Measurements from ENCODE around the gene NEURL3. TPM values are rescaled to one million over a fixed set of nuclear protein-coding genes. Genes with fewer than 3 reads are reported as not detected.

Gene NEURL3
- total and polyA plus RNA-seq, 2 donors from 2014 or later: 3.2 to 11.1 TPM

- no peak overlapping the region for H3K4me3 ChIP-seq (ENCODE audit: low read length in 3 of 3)
- DNase-seq (no peak), FAIRE-seq (no peak)
- no peaks in the 10 kb centered on the region for H3K36me3 ChIP-seq (ENCODE audit: control insufficient read depth in 2 of 3, insufficient read depth in 3 of 3, low read length in 3 of 3)
- peaks cover 0 to 3% (median 2%) of the 10 kb centered on the region in 3 donors for H3K9me3 ChIP-seq (ENCODE audit: control insufficient read depth in 2 of 3, insufficient read depth in 1 of 3, low read length in 3 of 3)
- peaks cover 0 to 13% (median 3%) of the 10 kb centered on the region in 3 donors for H3K4me1 ChIP-seq (ENCODE audit: control insufficient read depth in 2 of 3, insufficient read depth in 2 of 3, low read depth in 1 of 3, low read length in 3 of 3)
- H3K9ac ChIP-seq (ENCODE audit: low read length in 3 of 3): no peak overlapping the region
- TF ChIP-seq CTCF (IDR thresholded peaks at IDR 0.05; ENCODE audit: borderline replicate concordance, extremely low read depth, insufficient read depth): no peak
- intact Hi-C loops (cut with DNase I): no loop called here
- H3K27ac ChIP-seq (ENCODE audit: low read depth in 2 of 2, low read length in 2 of 2): no peak overlapping the region
- H3K27me3 ChIP-seq (ENCODE audit: control insufficient read depth, insufficient read depth, low read length): no peaks in the 10 kb centered on the region
Measured at GRCh38 chr2:96512341-96512740, 7.2 kb upstream of the NEURL3 start.

- H3K27ac ChIP-seq (ENCODE audit: low read depth in 2 of 2, low read length in 2 of 2): no peak overlapping the region
- H3K9me3 ChIP-seq (ENCODE audit: control insufficient read depth in 2 of 3, insufficient read depth in 1 of 3, low read length in 3 of 3): no peaks in the 10 kb centered on the region
- FAIRE-seq: no peak
- H3K9ac ChIP-seq (ENCODE audit: low read length in 3 of 3): no peak overlapping the region
- no peak for DNase-seq
- H3K4me1 ChIP-seq (ENCODE audit: control insufficient read depth in 2 of 3, insufficient read depth in 2 of 3, low read depth in 1 of 3, low read length in 3 of 3): peaks cover 2 to 16% (median 3%) of the 10 kb centered on the region in 3 donors
- no peaks in the 10 kb centered on the region for H3K36me3 ChIP-seq (ENCODE audit: control insufficient read depth in 2 of 3, insufficient read depth in 3 of 3, low read length in 3 of 3)
- H3K4me3 ChIP-seq (ENCODE audit: low read length in 3 of 3): no peak overlapping the region
- intact Hi-C loops (cut with DNase I): no loop called here
- no peaks in the 10 kb centered on the region for H3K27me3 ChIP-seq (ENCODE audit: control insufficient read depth, insufficient read depth, low read length)
- TF ChIP-seq CTCF (IDR thresholded peaks at IDR 0.05; ENCODE audit: borderline replicate concordance, extremely low read depth, insufficient read depth): no peak
Measured at GRCh38 chr2:96511851-96512250, 6.7 kb upstream of the NEURL3 start.

DNA sequence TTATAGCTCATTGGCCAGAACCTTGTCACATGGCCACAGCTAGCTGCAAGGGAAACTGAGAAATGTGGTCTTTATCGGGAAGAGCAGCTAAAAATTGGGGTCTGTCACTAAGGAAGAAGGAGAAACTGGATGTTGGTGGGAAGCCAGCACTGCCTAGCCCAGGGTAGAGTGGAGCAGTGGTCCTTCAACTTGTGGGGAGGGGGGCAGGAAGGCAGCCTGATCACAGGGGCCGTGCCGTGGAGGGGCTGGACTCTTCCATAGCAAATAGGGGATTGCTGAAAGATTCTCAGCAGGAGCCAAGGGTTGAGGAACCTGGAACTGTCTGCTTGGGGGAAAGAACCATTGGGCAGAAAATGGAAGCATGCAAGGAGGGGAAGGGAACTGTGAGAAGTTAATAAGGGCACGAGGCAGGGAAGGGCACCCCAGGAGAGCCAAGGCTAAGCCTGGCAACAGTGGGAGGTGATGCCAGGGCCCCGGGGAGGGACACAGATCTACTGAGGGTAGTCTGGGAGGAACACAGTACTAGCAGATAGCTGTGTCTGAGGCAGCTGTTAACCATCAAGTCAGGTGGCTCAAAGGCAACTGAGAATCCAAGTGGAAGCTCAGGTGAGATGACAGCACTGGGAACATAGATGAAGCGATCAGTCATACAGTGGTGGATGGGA is 5.9 kb upstream of the NEURL3 start:
- H3K9me3 ChIP-seq (ENCODE audit: control insufficient read depth in 2 of 3, insufficient read depth in 1 of 3, low read length in 3 of 3): no peaks in the 10 kb centered on the region
- H3K27me3 ChIP-seq (ENCODE audit: control insufficient read depth, insufficient read depth, low read length): no peaks in the 10 kb centered on the region
- peaks cover 3 to 23% (median 10%) of the 10 kb centered on the region in 3 donors for H3K4me1 ChIP-seq (ENCODE audit: control insufficient read depth in 2 of 3, insufficient read depth in 2 of 3, low read depth in 1 of 3, low read length in 3 of 3)
- intact Hi-C loops (cut with DNase I): no loop called here
- no peaks in the 10 kb centered on the region for H3K36me3 ChIP-seq (ENCODE audit: control insufficient read depth in 2 of 3, insufficient read depth in 3 of 3, low read length in 3 of 3)
- DNase-seq: no peak
- no peak for FAIRE-seq
- H3K4me3 ChIP-seq (ENCODE audit: low read length in 3 of 3): no peak overlapping the region
- no peak for TF ChIP-seq CTCF (IDR thresholded peaks at IDR 0.05; ENCODE audit: borderline replicate concordance, extremely low read depth, insufficient read depth)
- no peak overlapping the region for H3K27ac ChIP-seq (ENCODE audit: low read depth in 2 of 2, low read length in 2 of 2)
- no peak overlapping the region for H3K9ac ChIP-seq (ENCODE audit: low read length in 3 of 3)
